ENCODE data around the gene MAP2K3.
"Not testable (repeated sequence)": the region's sequence is repeated elsewhere in the genome, so short reads cannot be mapped to it uniquely, and the experiment has no call there.

MAP2K3 gene

DNA sequence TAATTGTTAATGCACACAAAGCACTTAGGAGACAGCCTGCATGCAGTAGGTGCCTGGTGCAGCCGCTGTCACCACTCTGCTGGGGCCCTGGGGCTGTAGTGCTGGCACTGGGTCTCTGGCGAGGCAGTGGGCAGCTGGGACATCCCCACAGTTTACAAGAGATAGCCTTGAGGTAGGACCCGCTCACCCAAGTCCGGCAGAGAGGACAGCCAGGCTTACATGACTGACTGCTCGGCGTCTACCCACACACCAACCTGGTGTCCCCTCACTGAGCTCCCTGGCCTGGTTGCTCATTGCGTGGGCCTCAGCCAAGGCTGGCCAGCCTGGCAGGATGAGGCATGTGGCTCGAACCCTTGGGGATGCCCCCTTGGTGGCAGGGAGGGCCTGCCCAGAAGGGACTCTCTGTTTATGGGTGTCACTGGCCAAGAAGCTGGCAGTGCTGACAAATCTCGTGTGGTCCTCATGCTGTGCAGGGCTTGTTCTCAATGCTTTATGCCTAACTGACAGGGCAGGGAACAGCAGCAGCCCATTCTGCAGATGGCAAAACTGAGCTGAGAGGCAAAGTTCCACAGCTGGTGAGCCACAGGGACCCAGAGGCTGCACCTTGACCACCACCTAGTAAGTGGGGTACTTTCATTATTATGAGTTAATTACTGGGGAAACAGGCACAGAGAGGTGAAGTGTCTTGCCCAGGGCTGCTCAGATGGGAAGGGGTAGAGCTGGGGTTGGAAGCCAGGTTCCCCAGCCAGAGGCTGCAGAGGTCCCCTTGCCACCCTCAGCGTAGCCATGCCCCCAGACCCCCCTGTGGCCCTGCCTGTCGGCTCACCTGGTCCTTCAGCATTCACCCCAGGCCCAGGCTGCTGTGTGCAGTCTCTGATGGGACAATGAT is 58.8 kb downstream of the MAP2K3 start:
- H3K27me3 ChIP-seq (ENCODE audit: control insufficient read depth, insufficient read depth, low read length); H3K9ac ChIP-seq; H3K9me3 ChIP-seq (ENCODE audit: control insufficient read depth, low read length); H3K79me2 ChIP-seq; H3K4me3 ChIP-seq (ENCODE audit: low read depth, low read length); H3K4me1 ChIP-seq; H3K27ac ChIP-seq; H3K4me2 ChIP-seq (ENCODE audit: low read length); H2AFZ ChIP-seq; H3K36me3 ChIP-seq (ENCODE audit: control insufficient read depth, insufficient read depth, low read length): not testable (repeated sequence)

DNA sequence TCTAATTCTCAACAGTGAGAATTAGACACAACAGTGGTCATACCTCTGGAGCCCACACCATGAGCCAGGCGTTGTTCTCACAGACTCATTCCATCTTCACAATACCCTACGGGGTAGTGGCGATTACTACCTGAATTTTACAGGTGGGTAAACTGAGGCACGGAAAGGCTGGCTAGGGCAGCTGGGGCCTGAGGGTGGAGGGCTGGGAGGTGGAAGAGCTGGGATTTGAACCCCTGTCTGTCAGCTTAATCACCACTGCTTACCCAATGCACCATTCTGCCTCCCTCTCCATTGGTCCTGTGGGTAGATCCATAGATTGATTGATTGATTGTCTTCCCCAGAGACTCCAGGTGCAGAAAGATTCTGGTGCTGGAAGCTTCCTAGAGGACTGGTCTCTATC is 60.3 kb downstream of the MAP2K3 start:
- H3K27ac ChIP-seq; H3K4me3 ChIP-seq (ENCODE audit: low read depth, low read length); H2AFZ ChIP-seq; H3K4me1 ChIP-seq; H3K9ac ChIP-seq; H3K27me3 ChIP-seq (ENCODE audit: control insufficient read depth, insufficient read depth, low read length); H3K4me2 ChIP-seq (ENCODE audit: low read length); H3K9me3 ChIP-seq (ENCODE audit: control insufficient read depth, low read length); H3K79me2 ChIP-seq; H3K36me3 ChIP-seq (ENCODE audit: control insufficient read depth, insufficient read depth, low read length): not testable (repeated sequence)

DNA sequence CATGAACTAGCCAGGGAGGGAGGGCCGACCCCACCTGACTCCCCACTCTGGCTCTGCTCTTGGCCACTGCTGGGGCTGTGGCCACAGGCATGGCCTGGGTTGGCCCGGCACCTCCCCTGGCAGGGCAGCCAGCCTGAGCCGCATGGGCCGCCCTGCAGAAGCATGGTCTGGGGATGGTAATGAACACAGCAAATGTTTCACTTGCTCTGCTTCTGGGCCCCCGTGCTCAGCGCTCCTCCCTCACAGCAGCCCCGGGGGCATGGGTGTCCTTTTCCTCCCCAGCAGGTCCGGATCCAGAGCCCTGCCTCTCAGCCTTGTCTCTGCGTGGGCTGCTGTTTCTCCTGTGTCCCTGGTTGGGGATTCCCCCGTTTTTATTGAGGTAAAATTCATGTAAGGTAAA is 60.7 kb downstream of the MAP2K3 start:
- Histone ChIP-seq H3K4me2 (ENCODE audit: low read length) (no peak overlapping the region), H3K4me3 (ENCODE audit: low read depth, low read length) (no peak overlapping the region), H3K9me3 (ENCODE audit: control insufficient read depth, low read length) (no peaks in the 10 kb centered on the region), H3K36me3 (ENCODE audit: control insufficient read depth, insufficient read depth, low read length) (no peaks in the 10 kb centered on the region), H2AFZ (no peak overlapping the region), H3K27ac (no peak overlapping the region), H3K4me1 (no peaks in the 10 kb centered on the region), H3K79me2 (no peaks in the 10 kb centered on the region), H3K9ac (no peak overlapping the region), H3K27me3 (ENCODE audit: control insufficient read depth, insufficient read depth, low read length) (no peaks in the 10 kb centered on the region)
- TF ChIP-seq, protein P1, sequence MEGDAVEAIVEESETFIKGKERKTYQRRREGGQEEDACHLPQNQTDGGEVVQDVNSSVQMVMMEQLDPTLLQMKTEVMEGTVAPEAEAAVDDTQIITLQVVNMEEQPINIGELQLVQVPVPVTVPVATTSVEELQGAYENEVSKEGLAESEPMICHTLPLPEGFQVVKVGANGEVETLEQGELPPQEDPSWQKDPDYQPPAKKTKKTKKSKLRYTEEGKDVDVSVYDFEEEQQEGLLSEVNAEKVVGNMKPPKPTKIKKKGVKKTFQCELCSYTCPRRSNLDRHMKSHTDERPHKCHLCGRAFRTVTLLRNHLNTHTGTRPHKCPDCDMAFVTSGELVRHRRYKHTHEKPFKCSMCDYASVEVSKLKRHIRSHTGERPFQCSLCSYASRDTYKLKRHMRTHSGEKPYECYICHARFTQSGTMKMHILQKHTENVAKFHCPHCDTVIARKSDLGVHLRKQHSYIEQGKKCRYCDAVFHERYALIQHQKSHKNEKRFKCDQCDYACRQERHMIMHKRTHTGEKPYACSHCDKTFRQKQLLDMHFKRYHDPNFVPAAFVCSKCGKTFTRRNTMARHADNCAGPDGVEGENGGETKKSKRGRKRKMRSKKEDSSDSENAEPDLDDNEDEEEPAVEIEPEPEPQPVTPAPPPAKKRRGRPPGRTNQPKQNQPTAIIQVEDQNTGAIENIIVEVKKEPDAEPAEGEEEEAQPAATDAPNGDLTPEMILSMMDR (IDR thresholded peaks at IDR 0.05): no peak

DNA sequence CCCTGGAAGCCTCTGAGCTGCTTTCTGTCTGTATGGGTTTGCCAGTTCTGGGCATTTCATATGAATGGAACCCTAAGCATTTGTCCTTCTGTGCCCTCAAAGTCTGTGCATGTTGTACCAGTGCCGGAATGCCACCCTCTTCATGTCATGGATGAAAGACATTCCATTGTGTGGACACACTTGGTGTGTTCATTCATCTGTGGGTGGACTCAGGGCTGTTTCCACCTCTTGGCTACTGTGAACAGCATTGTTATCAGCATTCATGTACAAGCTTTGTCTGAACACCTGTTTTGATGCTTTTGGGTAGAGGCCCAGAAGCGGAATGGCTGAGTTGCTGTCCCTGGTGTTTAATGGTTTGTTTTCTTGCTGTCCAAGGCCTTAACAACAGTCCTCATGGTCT is 61.6 kb downstream of the MAP2K3 start:
- not testable (repeated sequence) for H3K4me1 ChIP-seq; H3K4me3 ChIP-seq (ENCODE audit: low read depth, low read length); H3K27ac ChIP-seq; H3K4me2 ChIP-seq (ENCODE audit: low read length); H3K9me3 ChIP-seq (ENCODE audit: control insufficient read depth, low read length); H3K9ac ChIP-seq; H3K79me2 ChIP-seq; H3K36me3 ChIP-seq (ENCODE audit: control insufficient read depth, insufficient read depth, low read length); H3K27me3 ChIP-seq (ENCODE audit: control insufficient read depth, insufficient read depth, low read length); H2AFZ ChIP-seq

DNA sequence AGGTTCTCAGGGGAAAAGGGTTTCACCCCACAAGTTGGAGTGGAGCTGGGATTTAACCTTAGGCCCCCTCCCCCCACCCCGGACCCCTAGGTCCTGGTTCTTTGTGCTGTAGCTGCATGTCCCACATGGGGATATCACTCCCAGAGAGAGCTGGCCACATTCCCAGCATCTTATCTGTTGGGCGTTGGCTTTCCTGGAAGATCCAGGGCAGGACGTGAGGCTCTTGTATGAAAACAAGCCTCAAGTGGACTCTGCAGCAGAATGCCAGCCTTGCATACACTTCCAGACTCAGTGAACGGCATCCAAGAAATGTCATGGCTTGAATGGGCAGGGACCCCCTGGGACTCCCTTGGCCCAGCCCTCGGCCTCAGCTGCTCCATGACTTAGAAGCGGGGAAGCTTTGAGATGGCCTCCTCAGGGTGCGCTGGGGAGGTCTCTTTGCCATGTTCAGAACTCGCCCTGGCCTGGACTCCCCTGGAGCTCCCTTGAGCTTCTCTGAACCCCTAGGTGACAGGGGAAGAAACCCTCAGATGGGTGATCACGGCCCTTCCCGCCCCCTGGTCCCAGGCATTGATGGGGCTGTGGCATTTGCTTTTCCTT is 62.2 kb downstream of the MAP2K3 start:
- not testable (repeated sequence) for H3K4me3 ChIP-seq (ENCODE audit: low read depth, low read length); H3K9ac ChIP-seq; H3K4me2 ChIP-seq (ENCODE audit: low read length); H3K27ac ChIP-seq; H3K9me3 ChIP-seq (ENCODE audit: control insufficient read depth, low read length); H3K4me1 ChIP-seq; H2AFZ ChIP-seq; H3K36me3 ChIP-seq (ENCODE audit: control insufficient read depth, insufficient read depth, low read length); H3K79me2 ChIP-seq; H3K27me3 ChIP-seq (ENCODE audit: control insufficient read depth, insufficient read depth, low read length)

DNA sequence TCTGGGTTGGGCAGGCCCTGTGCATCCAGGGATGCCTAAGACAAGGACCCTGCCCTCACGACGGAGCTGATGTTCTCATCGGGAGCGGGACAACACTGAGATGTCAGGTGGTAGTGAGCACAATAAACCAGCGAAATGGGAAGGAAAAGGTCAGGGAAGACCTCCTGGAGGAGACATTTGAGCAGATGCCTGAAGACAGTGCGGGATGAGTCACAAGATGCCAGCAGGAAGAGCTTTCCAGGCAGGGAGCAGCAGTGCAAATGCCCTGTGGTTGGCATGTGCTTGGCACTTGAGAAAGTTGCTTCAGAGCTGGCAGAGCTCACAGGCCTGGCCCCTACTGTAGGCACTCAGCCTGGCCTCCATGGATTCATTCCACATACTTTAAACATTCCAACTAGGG is 63.1 kb downstream of the MAP2K3 start:
- H3K36me3 ChIP-seq (ENCODE audit: control insufficient read depth, insufficient read depth, low read length); H3K4me2 ChIP-seq (ENCODE audit: low read length); H3K27ac ChIP-seq; H3K4me1 ChIP-seq; H3K4me3 ChIP-seq (ENCODE audit: low read depth, low read length); H3K27me3 ChIP-seq (ENCODE audit: control insufficient read depth, insufficient read depth, low read length); H2AFZ ChIP-seq; H3K9ac ChIP-seq; H3K79me2 ChIP-seq; H3K9me3 ChIP-seq (ENCODE audit: control insufficient read depth, low read length): not testable (repeated sequence)

DNA sequence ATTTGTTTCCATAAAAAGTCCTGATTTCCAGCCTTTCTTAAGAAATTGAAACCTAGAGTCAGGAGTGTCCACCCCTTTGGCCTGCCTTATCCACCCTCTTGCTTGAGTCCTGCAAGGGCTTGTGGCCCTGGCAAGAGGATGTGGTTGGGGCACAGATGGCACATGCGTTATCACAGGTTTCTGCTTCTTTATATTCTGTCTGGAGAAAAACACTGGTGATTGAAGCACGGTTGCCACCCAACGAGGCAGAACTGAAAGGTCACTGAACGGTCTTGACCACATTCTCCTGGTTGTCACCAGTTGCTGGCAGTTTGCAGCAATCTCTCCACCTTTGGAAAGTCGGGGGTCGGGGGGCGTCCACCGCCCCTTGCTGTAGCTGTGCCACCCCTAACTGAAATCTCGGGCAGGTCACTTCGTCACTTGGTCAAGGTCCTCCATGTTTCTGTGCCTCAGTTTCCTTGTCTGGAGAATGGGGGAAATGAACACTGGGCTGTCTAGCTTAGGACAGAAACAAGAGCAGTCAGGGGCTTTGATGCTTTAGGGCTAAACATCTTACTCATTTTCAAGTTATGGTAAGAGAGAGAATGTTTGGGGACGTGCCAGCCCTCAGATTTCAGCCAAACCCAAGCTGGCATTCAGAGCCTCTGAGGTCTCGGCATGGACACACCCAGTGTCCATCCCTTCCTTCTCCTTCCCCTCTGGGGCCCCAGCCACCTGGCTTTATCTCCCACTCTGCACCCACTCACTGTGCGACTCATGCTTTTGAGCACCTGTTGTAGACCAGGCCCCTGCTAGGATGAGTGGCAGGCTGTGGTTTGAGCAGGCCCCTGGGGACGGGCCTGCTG is 63.8 kb downstream of the MAP2K3 start:
- not testable (repeated sequence) for H3K27ac ChIP-seq; H2AFZ ChIP-seq; H3K4me2 ChIP-seq (ENCODE audit: low read length); H3K36me3 ChIP-seq (ENCODE audit: control insufficient read depth, insufficient read depth, low read length); H3K79me2 ChIP-seq; H3K4me1 ChIP-seq; H3K27me3 ChIP-seq (ENCODE audit: control insufficient read depth, insufficient read depth, low read length); H3K9ac ChIP-seq; H3K9me3 ChIP-seq (ENCODE audit: control insufficient read depth, low read length); H3K4me3 ChIP-seq (ENCODE audit: low read depth, low read length)

DNA sequence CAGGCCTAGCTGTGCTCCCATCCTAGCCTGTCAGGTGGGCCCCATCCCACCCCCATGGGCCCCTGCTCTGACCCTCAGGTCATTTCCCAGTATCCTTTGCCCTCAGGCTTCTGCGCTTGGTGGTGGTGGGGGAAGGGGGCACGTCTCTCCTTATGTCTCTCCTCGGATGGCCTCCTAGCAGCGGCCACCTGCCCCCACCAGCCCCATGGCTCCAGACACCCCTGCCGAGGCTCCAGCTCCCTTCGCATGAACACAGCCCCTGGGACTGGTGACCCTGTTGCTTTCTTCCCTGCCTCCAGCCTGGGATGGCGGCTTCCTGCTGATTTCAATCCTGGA is 64.4 kb downstream of the MAP2K3 start:
- not testable (repeated sequence) for H3K4me1 ChIP-seq; H3K27ac ChIP-seq; H3K4me3 ChIP-seq (ENCODE audit: low read depth, low read length); H3K36me3 ChIP-seq (ENCODE audit: control insufficient read depth, insufficient read depth, low read length); H3K4me2 ChIP-seq (ENCODE audit: low read length); H3K79me2 ChIP-seq; H2AFZ ChIP-seq; H3K27me3 ChIP-seq (ENCODE audit: control insufficient read depth, insufficient read depth, low read length); H3K9me3 ChIP-seq (ENCODE audit: control insufficient read depth, low read length); H3K9ac ChIP-seq

DNA sequence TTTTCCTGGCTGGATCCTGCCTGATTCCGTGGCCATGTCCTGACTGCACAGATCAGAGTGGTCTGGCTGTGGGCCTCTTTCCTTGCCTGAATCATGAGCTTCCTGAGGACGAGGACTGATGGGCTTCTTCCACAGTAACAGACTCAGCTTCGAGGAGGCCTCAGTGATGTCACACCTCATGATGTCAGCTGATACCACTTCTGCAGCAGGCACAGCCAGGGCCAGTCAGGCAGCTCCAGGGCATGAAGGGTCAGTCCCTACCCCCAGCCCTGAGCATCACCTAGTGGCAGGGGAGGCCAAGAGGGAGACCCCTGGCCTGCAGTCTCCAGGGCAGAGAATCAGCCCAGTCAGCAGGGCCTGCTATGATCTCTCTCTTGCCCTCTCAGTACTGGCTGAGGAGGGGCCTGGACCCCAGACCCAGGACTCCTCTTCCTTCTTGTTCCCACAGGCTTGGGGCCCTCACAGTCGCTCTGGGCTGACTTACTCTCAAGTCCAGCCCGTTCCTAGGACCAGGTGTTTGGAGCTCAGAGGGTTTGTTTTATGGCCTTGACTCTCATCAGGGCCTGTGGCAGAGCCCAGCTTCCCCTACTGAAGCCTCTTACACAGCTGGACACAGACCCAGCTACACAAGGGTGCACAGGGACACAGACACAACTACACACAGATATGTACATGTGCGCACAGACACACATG is 65.0 kb downstream of the MAP2K3 start:
- not testable (repeated sequence) for H2AFZ ChIP-seq; H3K9ac ChIP-seq; H3K9me3 ChIP-seq (ENCODE audit: control insufficient read depth, low read length); H3K36me3 ChIP-seq (ENCODE audit: control insufficient read depth, insufficient read depth, low read length); H3K4me1 ChIP-seq; H3K27me3 ChIP-seq (ENCODE audit: control insufficient read depth, insufficient read depth, low read length); H3K4me2 ChIP-seq (ENCODE audit: low read length); H3K4me3 ChIP-seq (ENCODE audit: low read depth, low read length); H3K79me2 ChIP-seq; H3K27ac ChIP-seq
